SH-SY5Y (cell line): Measurements from ENCODE around the gene MRPL28.

Experiments
- GATA2 ChIP-seq: IDR thresholded peaks from 2 replicates; pipeline ENCODE4 v1.6.1; 2011; ENCODE audit warnings: mild to moderate bottlenecking, low read depth, low read length
- GATA3 ChIP-seq: IDR thresholded peaks from 2 replicates; pipeline ENCODE4 v1.6.1; 2011; ENCODE audit warnings: low read depth, mild to moderate bottlenecking, low read length, moderate library complexity

GRCh38 chr16:324201-324450 lies 46.2 kb downstream of the MRPL28 start:
- no peak for TF ChIP-seq GATA2
- TF ChIP-seq GATA3 = no peak
